ENCODE data around the gene DDX4.

- no peak for TF ChIP-seq CTCF (IDR thresholded peaks at IDR 0.05)
- no peak for TF ChIP-seq POLR2AphosphoS5 (IDR thresholded peaks at IDR 0.05)
Observed at GRCh38 chr5:55800924-55801323, 63.1 kb downstream of the DDX4 start.

All from upper lobe of left lung (tissue), 4 donors.